ENCODE measurements around the gene SORCS1. TPM values are rescaled to one million over a fixed set of nuclear protein-coding genes. Genes with fewer than 3 reads are reported as not detected.

SORCS1 gene
- total and polyA plus RNA-seq, 2 donors (not counting 1 experiment from before 2014, with no cell fraction given) = not detected

DNA sequence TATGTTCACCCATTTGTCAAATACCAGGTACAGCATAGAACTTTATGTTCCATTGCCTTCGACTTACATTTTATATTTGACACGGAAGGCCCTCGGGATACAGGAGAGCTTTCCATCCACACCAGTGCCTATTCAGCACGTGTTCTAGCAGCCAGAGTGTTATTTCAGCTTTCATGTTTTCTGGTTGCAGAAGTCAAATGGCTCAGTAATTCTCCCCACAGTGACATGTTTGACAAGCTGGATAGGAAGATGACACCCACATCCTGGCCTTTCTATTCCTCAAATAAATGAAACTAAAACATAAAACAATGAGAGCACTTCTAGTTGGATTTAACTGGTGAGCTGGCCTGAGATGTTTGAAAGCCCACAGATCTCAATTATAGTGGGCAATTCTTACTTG lies 173.4 kb downstream of the SORCS1 start:
- Histone ChIP-seq H3K27ac (ENCODE audit: low read length in 2 of 2) (no peak overlapping the region), H3K27me3 (replicated peaks in 1 of 4; ENCODE audit: control extremely low read depth in 1 of 4, control insufficient read depth in 3 of 4, insufficient read depth in 4 of 4, low read length in 3 of 4) (no peaks in the 10 kb centered on the region), H4K20me1 (ENCODE audit: control insufficient read depth, insufficient read depth, low read length, poor library complexity, severe bottlenecking) (no peaks in the 10 kb centered on the region), H3K4me2 (replicated peaks; ENCODE audit: low read depth, low read length, poor library complexity, severe bottlenecking) (no peak overlapping the region), H3K36me3 (replicated peaks in 1 of 2; ENCODE audit: control extremely low read depth in 1 of 2, control insufficient read depth in 1 of 2, extremely low read depth in 1 of 2, insufficient read depth in 2 of 2, low read length in 1 of 2) (no peaks in the 10 kb centered on the region), H3K4me3 (ENCODE audit: control extremely low read depth in 1 of 5, extremely low read depth in 1 of 5, insufficient read depth in 1 of 5, low read depth in 2 of 5, low read length in 4 of 5) (no peak overlapping the region), H3K9ac (ENCODE audit: low read length) (no peak overlapping the region), H3K4me1 (ENCODE audit: control insufficient read depth in 2 of 2, insufficient read depth in 2 of 2, low read length in 2 of 2) (no peaks in the 10 kb centered on the region), H3K9me3 (ENCODE audit: control extremely low read depth in 1 of 3, control insufficient read depth in 2 of 3, insufficient read depth in 1 of 3, low read length in 2 of 3) (no peaks in the 10 kb centered on the region), H3K79me2 (ENCODE audit: control insufficient read depth, insufficient read depth, low read length) (no peaks in the 10 kb centered on the region), H2AFZ (ENCODE audit: insufficient read depth, low read depth, low read length, poor library complexity, severe bottlenecking) (no peak overlapping the region)
- no peak overlapping the region for H3K27ac Mint-ChIP-seq
- peaks cover 3% of the 10 kb centered on the region for H3K27me3 Mint-ChIP-seq
- intact Hi-C loops (cut with micrococcal nuclease) = no loop called here
- DNase-seq (no peak), ATAC-seq (ENCODE audit: low read depth) (no peak)
- H3K4me1 Mint-ChIP-seq = no peaks in the 10 kb centered on the region
- ChIA-PET POLR2A (no interaction called here), CTCF (no interaction called here)
- H3K9me3 Mint-ChIP-seq (ENCODE audit: insufficient read depth) = no peaks in the 10 kb centered on the region
- no peak overlapping the region for H3K4me3 Mint-ChIP-seq
- TF ChIP-seq, protein P1, sequence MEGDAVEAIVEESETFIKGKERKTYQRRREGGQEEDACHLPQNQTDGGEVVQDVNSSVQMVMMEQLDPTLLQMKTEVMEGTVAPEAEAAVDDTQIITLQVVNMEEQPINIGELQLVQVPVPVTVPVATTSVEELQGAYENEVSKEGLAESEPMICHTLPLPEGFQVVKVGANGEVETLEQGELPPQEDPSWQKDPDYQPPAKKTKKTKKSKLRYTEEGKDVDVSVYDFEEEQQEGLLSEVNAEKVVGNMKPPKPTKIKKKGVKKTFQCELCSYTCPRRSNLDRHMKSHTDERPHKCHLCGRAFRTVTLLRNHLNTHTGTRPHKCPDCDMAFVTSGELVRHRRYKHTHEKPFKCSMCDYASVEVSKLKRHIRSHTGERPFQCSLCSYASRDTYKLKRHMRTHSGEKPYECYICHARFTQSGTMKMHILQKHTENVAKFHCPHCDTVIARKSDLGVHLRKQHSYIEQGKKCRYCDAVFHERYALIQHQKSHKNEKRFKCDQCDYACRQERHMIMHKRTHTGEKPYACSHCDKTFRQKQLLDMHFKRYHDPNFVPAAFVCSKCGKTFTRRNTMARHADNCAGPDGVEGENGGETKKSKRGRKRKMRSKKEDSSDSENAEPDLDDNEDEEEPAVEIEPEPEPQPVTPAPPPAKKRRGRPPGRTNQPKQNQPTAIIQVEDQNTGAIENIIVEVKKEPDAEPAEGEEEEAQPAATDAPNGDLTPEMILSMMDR (IDR thresholded peaks at IDR 0.05) = no peak
- no peak for TF ChIP-seq EZH2 (IDR thresholded peaks at IDR 0.05; ENCODE audit: borderline replicate concordance, insufficient read depth, low read depth, low read length, poor library complexity, severe bottlenecking)
- 91% methylated on average over 3 of the region's 4 CpGs for WGBS (ENCODE audit: insufficient coverage)

DNA sequence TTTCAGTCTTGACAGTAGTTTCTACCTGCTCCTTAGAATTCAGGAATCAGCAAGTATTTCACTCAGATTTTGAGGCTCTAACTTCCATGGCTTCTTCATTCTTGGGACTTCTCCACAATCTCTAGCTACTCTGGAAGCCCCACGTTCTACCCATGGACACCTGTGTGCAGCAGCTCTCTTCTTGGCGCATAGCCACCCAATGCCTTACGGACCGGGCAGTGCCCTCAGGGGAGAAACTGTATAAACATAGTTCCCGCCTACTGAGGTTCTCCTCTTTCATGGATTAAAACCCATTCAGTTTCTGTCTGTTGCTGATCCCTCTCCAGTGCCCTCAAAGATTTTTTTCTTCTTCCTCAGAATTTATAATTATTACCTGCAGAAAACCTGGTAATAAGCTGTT lies 177.1 kb downstream of the SORCS1 start:
- Histone ChIP-seq H3K27me3 (replicated peaks in 1 of 4; ENCODE audit: control extremely low read depth in 1 of 4, control insufficient read depth in 3 of 4, insufficient read depth in 4 of 4, low read length in 3 of 4) (no peaks in the 10 kb centered on the region), H3K79me2 (ENCODE audit: control insufficient read depth, insufficient read depth, low read length) (no peaks in the 10 kb centered on the region), H2AFZ (ENCODE audit: insufficient read depth, low read depth, low read length, poor library complexity, severe bottlenecking) (no peak overlapping the region), H3K9me3 (ENCODE audit: control extremely low read depth in 1 of 3, control insufficient read depth in 2 of 3, insufficient read depth in 1 of 3, low read length in 2 of 3) (no peaks in the 10 kb centered on the region), H3K4me2 (replicated peaks; ENCODE audit: low read depth, low read length, poor library complexity, severe bottlenecking) (no peak overlapping the region), H3K4me1 (ENCODE audit: control insufficient read depth in 2 of 2, insufficient read depth in 2 of 2, low read length in 2 of 2) (no peaks in the 10 kb centered on the region), H3K36me3 (replicated peaks in 1 of 2; ENCODE audit: control extremely low read depth in 1 of 2, control insufficient read depth in 1 of 2, extremely low read depth in 1 of 2, insufficient read depth in 2 of 2, low read length in 1 of 2) (no peaks in the 10 kb centered on the region), H4K20me1 (ENCODE audit: control insufficient read depth, insufficient read depth, low read length, poor library complexity, severe bottlenecking) (no peaks in the 10 kb centered on the region), H3K27ac (ENCODE audit: low read length in 2 of 2) (no peak overlapping the region), H3K4me3 (ENCODE audit: control extremely low read depth in 1 of 5, extremely low read depth in 1 of 5, insufficient read depth in 1 of 5, low read depth in 2 of 5, low read length in 4 of 5) (no peak overlapping the region), H3K9ac (ENCODE audit: low read length) (no peak overlapping the region)
- POLR2A ChIA-PET = no interaction called here
- Mint-ChIP-seq H3K9me3 (ENCODE audit: insufficient read depth) (no peaks in the 10 kb centered on the region), H3K4me3 (no peak overlapping the region), H3K27ac (no peak overlapping the region), H3K4me1 (no peaks in the 10 kb centered on the region), H3K27me3 (peaks cover 10% of the 10 kb centered on the region)
- DNase-seq = no peak
- TF ChIP-seq, protein P1 (IDR thresholded peaks at IDR 0.05) = no peak
- no peak for TF ChIP-seq EZH2 (IDR thresholded peaks at IDR 0.05; ENCODE audit: borderline replicate concordance, insufficient read depth, low read depth, low read length, poor library complexity, severe bottlenecking)
- CTCF ChIA-PET = no interaction called here
- ATAC-seq (ENCODE audit: low read depth) = no peak
- 86% methylated on average over 3 of the region's 5 CpGs for WGBS (ENCODE audit: insufficient coverage)
- intact Hi-C loops (cut with micrococcal nuclease) = no loop called here
